ENCODE results near the gene DOCK8. TPM values are rescaled to one million over a fixed set of nuclear protein-coding genes. Genes with fewer than 3 reads are reported as not detected.

DOCK8 gene
- total RNA-seq, 1 donor from 2014 or later = 8.3 TPM

- Mint-ChIP-seq H3K4me3 (ENCODE audit: unreplicated experiment) (no peak overlapping the region), H3K27me3 (ENCODE audit: unreplicated experiment) (no peaks in the 10 kb centered on the region), H3K9me3 (ENCODE audit: unreplicated experiment) (no peaks in the 10 kb centered on the region), H3K27ac (ENCODE audit: unreplicated experiment) (no peak overlapping the region), H3K4me1 (ENCODE audit: unreplicated experiment) (peaks cover 7% of the 10 kb centered on the region), H3K36me3 (ENCODE audit: low read depth, unreplicated experiment) (peaks cover 4% of the 10 kb centered on the region)
- TF ChIP-seq CTCF (IDR thresholded peaks at IDR 0.05; ENCODE audit: unreplicated experiment) = no peak
- peak; percentile 28 for DNase-seq (ENCODE audit: low spot score)
Measured at GRCh38 chr9:306907-307306, 92.2 kb downstream of the DOCK8 start.

GRCh38 chr9:311841-312240, 97.2 kb downstream of the DOCK8 start:
- no peaks in the 10 kb centered on the region for H3K27me3 Mint-ChIP-seq (ENCODE audit: unreplicated experiment)
- DNase-seq (ENCODE audit: low spot score) = no peak
- no peaks in the 10 kb centered on the region for H3K36me3 Mint-ChIP-seq (ENCODE audit: low read depth, unreplicated experiment)
- H3K4me1 Mint-ChIP-seq (ENCODE audit: unreplicated experiment) = peaks cover 25% of the 10 kb centered on the region
- H3K9me3 Mint-ChIP-seq (ENCODE audit: unreplicated experiment) = no peaks in the 10 kb centered on the region
- TF ChIP-seq CTCF (IDR thresholded peaks at IDR 0.05; ENCODE audit: unreplicated experiment) = no peak
- H3K4me3 Mint-ChIP-seq (ENCODE audit: unreplicated experiment) = no peak overlapping the region
- H3K27ac Mint-ChIP-seq (ENCODE audit: unreplicated experiment) = no peak overlapping the region

GRCh38 chr9:312596-313320, 98.1 kb downstream of the DOCK8 start:
- Mint-ChIP-seq H3K9me3 (ENCODE audit: unreplicated experiment) (no peaks in the 10 kb centered on the region), H3K4me1 (ENCODE audit: unreplicated experiment) (peaks cover 34% of the 10 kb centered on the region), H3K27me3 (ENCODE audit: unreplicated experiment) (no peaks in the 10 kb centered on the region), H3K4me3 (ENCODE audit: unreplicated experiment) (no peak overlapping the region), H3K36me3 (ENCODE audit: low read depth, unreplicated experiment) (no peaks in the 10 kb centered on the region), H3K27ac (ENCODE audit: unreplicated experiment) (no peak overlapping the region)
- TF ChIP-seq CTCF (IDR thresholded peaks at IDR 0.05; ENCODE audit: unreplicated experiment) = no peak
- no peak for DNase-seq (ENCODE audit: low spot score)

- no peak for TF ChIP-seq CTCF (IDR thresholded peaks at IDR 0.05; ENCODE audit: unreplicated experiment)
- H3K36me3 Mint-ChIP-seq (ENCODE audit: low read depth, unreplicated experiment) = no peaks in the 10 kb centered on the region
- peaks cover 48% of the 10 kb centered on the region for H3K4me1 Mint-ChIP-seq (ENCODE audit: unreplicated experiment)
- no peak overlapping the region for H3K4me3 Mint-ChIP-seq (ENCODE audit: unreplicated experiment)
- H3K27ac Mint-ChIP-seq (ENCODE audit: unreplicated experiment) = peak overlapping the region; percentile 82
- H3K9me3 Mint-ChIP-seq (ENCODE audit: unreplicated experiment) = no peaks in the 10 kb centered on the region
- H3K27me3 Mint-ChIP-seq (ENCODE audit: unreplicated experiment) = no peaks in the 10 kb centered on the region
- no peak for DNase-seq (ENCODE audit: low spot score)
Measured at GRCh38 chr9:316382-316965, 101.8 kb downstream of the DOCK8 start.

GRCh38 chr9:318646-319045, 104.0 kb downstream of the DOCK8 start:
- TF ChIP-seq CTCF (IDR thresholded peaks at IDR 0.05; ENCODE audit: unreplicated experiment) = no peak
- H3K4me3 Mint-ChIP-seq (ENCODE audit: unreplicated experiment) = no peak overlapping the region
- no peaks in the 10 kb centered on the region for H3K27me3 Mint-ChIP-seq (ENCODE audit: unreplicated experiment)
- no peaks in the 10 kb centered on the region for H3K36me3 Mint-ChIP-seq (ENCODE audit: low read depth, unreplicated experiment)
- H3K4me1 Mint-ChIP-seq (ENCODE audit: unreplicated experiment) = peaks cover 39% of the 10 kb centered on the region
- no peak for DNase-seq (ENCODE audit: low spot score)
- H3K27ac Mint-ChIP-seq (ENCODE audit: unreplicated experiment) = peak overlapping the region; percentile 36
- no peaks in the 10 kb centered on the region for H3K9me3 Mint-ChIP-seq (ENCODE audit: unreplicated experiment)

All from endothelial cell (in vitro differentiated cells).